GM23338 (cell line): ENCODE results near the gene OXER1. TPM values are rescaled to one million over a fixed set of nuclear protein-coding genes. Genes with fewer than 3 reads are reported as not detected.

Experiments used
- ATAC-seq: fragments of 200-7000 bp; cut with Tn5 transposase; 3 replicates; pipeline ENCODE4 v1.9.1; 2020
- DNase-seq: peaks from one replicate; pipeline ENCODE4 v3.0.0-alpha.2; 2015; ENCODE audit warnings: low spot score
- H2AFZ ChIP-seq: fragments of 200-600 bp; sonication (generic); 2 replicates; pipeline ENCODE4 v1.8.0; 2016; ENCODE audit warnings: antibody characterized with exemption, mild to moderate bottlenecking, moderate library complexity
- H3F3A ChIP-seq: fragments of 200-600 bp; sonication (generic); replicated peaks from 2 replicates; pipeline ENCODE4 v1.8.0; 2017; ENCODE audit warnings: antibody characterized with exemption, mixed run types, low read depth
- H3K27ac ChIP-seq: fragments of 200-600 bp; sonication (generic); 2 replicates; pipeline ENCODE4 v1.6.1; 2016; ENCODE audit warnings: low read depth
- H3K27me3 ChIP-seq: fragments of 200-600 bp; sonication (generic); 2 replicates; pipeline ENCODE4 v1.8.0; 2016; ENCODE audit warnings: mild to moderate bottlenecking, mixed run types, moderate library complexity; ENCODE audit not compliant: insufficient read depth
- H3K36me3 ChIP-seq: fragments of 200-600 bp; sonication (generic); 2 replicates; pipeline ENCODE4 v1.8.0; 2016; ENCODE audit warnings: mild to moderate bottlenecking; ENCODE audit not compliant: insufficient read depth
- H3K4me1 ChIP-seq: fragments of 200-600 bp; sonication (generic); 2 replicates; pipeline ENCODE4 v1.8.0; 2016; ENCODE audit warnings: mild to moderate bottlenecking, moderate library complexity; ENCODE audit not compliant: insufficient read depth
- H3K4me2 ChIP-seq: fragments of 200-600 bp; sonication (generic); 2 replicates; pipeline ENCODE4 v1.7.1; 2017; ENCODE audit warnings: mixed run types
- H3K4me3 ChIP-seq: fragments of 200-600 bp; sonication (generic); 2 replicates; pipeline ENCODE4 v1.6.1; 2016; ENCODE audit warnings: mixed run types
- H3K79me2 ChIP-seq: fragments of 200-600 bp; sonication (generic); replicated peaks from 2 replicates; pipeline ENCODE4 v1.8.0; 2017; ENCODE audit warnings: mild to moderate bottlenecking; ENCODE audit not compliant: insufficient read depth
- H3K9me2 ChIP-seq: fragments of 200-600 bp; sonication (generic); 2 replicates; pipeline ENCODE4 v1.8.0; 2017; ENCODE audit not compliant: insufficient read depth
- H4K20me1 ChIP-seq: fragments of 200-600 bp; sonication (generic); replicated peaks from 2 replicates; pipeline ENCODE4 v1.8.0; 2017; ENCODE audit warnings: mild to moderate bottlenecking; ENCODE audit not compliant: insufficient read depth
- H3K27ac Mint-ChIP-seq: 2 replicates; pipeline ENCODE4 v1.8.0; 2020; ENCODE audit warnings: inconsistent platforms, mild to moderate bottlenecking, moderate library complexity, mixed read lengths
- H3K27me3 Mint-ChIP-seq: 3 replicates; pipeline ENCODE4 v1.8.0; 2022; ENCODE audit warnings: low read depth, mild to moderate bottlenecking, moderate library complexity, mixed read lengths, inconsistent platforms; ENCODE audit not compliant: insufficient read depth, poor library complexity
- H3K36me3 Mint-ChIP-seq: 3 replicates; pipeline ENCODE4 v1.8.0; 2021; ENCODE audit warnings: low read depth, mild to moderate bottlenecking, inconsistent platforms, moderate library complexity, mixed read lengths
- H3K4me1 Mint-ChIP-seq: 3 replicates; pipeline ENCODE4 v1.8.0; 2020; ENCODE audit warnings: mild to moderate bottlenecking, inconsistent platforms, mixed read lengths
- H3K4me3 Mint-ChIP-seq: 3 replicates; pipeline ENCODE4 v1.8.0; 2021; ENCODE audit warnings: moderate library complexity, mild to moderate bottlenecking, inconsistent platforms, mixed read lengths
- H3K9me3 Mint-ChIP-seq: 3 replicates; pipeline ENCODE4 v1.8.0; 2020; ENCODE audit warnings: moderate library complexity, mild to moderate bottlenecking, inconsistent platforms, mixed read lengths
- CREB1 ChIP-seq: fragments of 250-450 bp; sonication (Bioruptor Pico); IDR thresholded peaks from 2 replicates; pipeline ENCODE4 v1.5.0; 2020; ENCODE audit warnings: low read depth, mild to moderate bottlenecking, moderate library complexity
- CTCF ChIP-seq, 2 experiments: fragments of 200-600 bp in 1 of 2; sonication (generic) in 1 of 2; conservative IDR thresholded peaks; 2 replicates each; pipeline versions ENCODE4 v1.5.1 to v1.6.1; 2016 to 2017; ENCODE audit warnings: antibody characterized with exemption in 2 of 2, low read depth in 2 of 2, mild to moderate bottlenecking in 2 of 2, moderate library complexity in 1 of 2
- EZH2 ChIP-seq: fragments of 200-600 bp; sonication (generic); IDR thresholded peaks from one replicate; pipeline ENCODE4 v1.8.0; 2017; ENCODE audit warnings: antibody characterized with exemption, mild to moderate bottlenecking, low read depth; ENCODE audit not compliant: unreplicated experiment
- EZH2phosphoT487 ChIP-seq: fragments of 200-600 bp; sonication (generic); IDR thresholded peaks from one replicate; pipeline ENCODE4 v1.8.1; 2018; ENCODE audit warnings: antibody characterized with exemption; ENCODE audit not compliant: unreplicated experiment
- NANOG ChIP-seq: IDR thresholded peaks from 2 replicates; pipeline ENCODE4 v1.6.1; 2016; ENCODE audit warnings: antibody characterized with exemption, borderline replicate concordance
- POLR2AphosphoS5 ChIP-seq: IDR thresholded peaks from 2 replicates; pipeline ENCODE4 v1.6.1; 2016; ENCODE audit warnings: antibody characterized with exemption, low read depth
- REST ChIP-seq: IDR thresholded peaks from one replicate; pipeline ENCODE4 v1.6.1; 2018; ENCODE audit warnings: antibody characterized with exemption; ENCODE audit not compliant: unreplicated experiment
- STAT1 ChIP-seq: IDR thresholded peaks from one replicate; pipeline ENCODE4 v1.6.1; 2016; ENCODE audit warnings: antibody characterized with exemption; ENCODE audit not compliant: unreplicated experiment
- ZNF114 ChIP-seq: fragments of 250-450 bp; sonication (Bioruptor Pico); IDR thresholded peaks from 2 replicates; pipeline ENCODE4 v1.5.0; 2020; ENCODE audit warnings: mild to moderate bottlenecking, moderate library complexity
- ZNF331 ChIP-seq: fragments of 250-450 bp; sonication (Bioruptor Pico); IDR thresholded peaks from 2 replicates; pipeline ENCODE4 v1.5.0; 2020; ENCODE audit warnings: low read depth, mild to moderate bottlenecking, moderate library complexity
- ZNF462 ChIP-seq: fragments of 250-450 bp; sonication (Bioruptor Pico); IDR thresholded peaks from 2 replicates; pipeline ENCODE4 v1.5.0; 2020; ENCODE audit warnings: mild to moderate bottlenecking, moderate library complexity
- polyA plus RNA-seq: library from polyadenylated mRNA; unstranded; fragments of >200 nt; fragmentation: Nextera tagmentation; extraction: Ambion mirVana; gene quantifications from 2 replicates; pipeline ENCODE4 v1.2.1, GENCODE V29; 2016
- total RNA-seq: library from RNA; depleted of rRNA; stranded (reverse); fragments of >200 nt; shearing (Covaris generic); gene quantifications from 2 replicates; pipeline ENCODE4 v1.2.3, GENCODE V29; 2014

Gene OXER1
- total and polyA plus RNA-seq, 2 experiments from 2014 or later: 0.69 to 1.5 TPM

- Histone ChIP-seq H3F3A (peaks cover 13% of the 10 kb centered on the region), H3K27me3 (peaks cover 32% of the 10 kb centered on the region), H3K4me3 (no peak overlapping the region), H3K36me3 (no peaks in the 10 kb centered on the region), H3K27ac (no peak overlapping the region), H3K9me2 (0 out of 2 replicates have a peak, but pooled peaks cover 3% of the 10 kb centered on the region), H3K4me2 (no peak overlapping the region), H3K79me2 (no peaks in the 10 kb centered on the region), H2AFZ (no peak overlapping the region), H3K4me1 (peaks cover 17% of the 10 kb centered on the region), H4K20me1 (no peaks in the 10 kb centered on the region)
- Mint-ChIP-seq H3K4me3 (no peak overlapping the region), H3K36me3 (no peaks in the 10 kb centered on the region; the same call in 1 of the 3 replicates), H3K27me3 (peaks cover 21% of the 10 kb centered on the region), H3K9me3 (no peaks in the 10 kb centered on the region), H3K27ac (no peak overlapping the region; the same call in 1 of the 2 replicates), H3K4me1 (peaks cover 31% of the 10 kb centered on the region)
- DNase-seq (no peak), ATAC-seq (no peak)
- TF ChIP-seq POLR2AphosphoS5 (no peak), EZH2 (no peak), ZNF331 (CRISPR knock-in tag) (no peak), STAT1 (no peak), ZNF462 (CRISPR knock-in tag) (no peak), REST (no peak), CREB1 (no peak), NANOG (no peak), CTCF (conservative IDR thresholded peaks at IDR 0.05; ENCODE audit: low read depth in 2 of 2) (no peak), ZNF114 (no peak), EZH2phosphoT487 (no peak)
Observed at GRCh38 chr2:42795841-42796301, 31.9 kb upstream of the OXER1 start.
